Adrenal gland (tissue), 5 donors: Measurements from ENCODE around the gene STXBP2.

ENCODE experiments used
- CTCF ChIP-seq, 6 experiments: fragments of 450-650 bp in 4 of 6; fragments of 200-600 bp in 2 of 6; sonication (generic) in 1 of 6; IDR thresholded peaks; 1 replicate in 5 of 6; 2 replicates in 1 of 6; pipeline versions ENCODE4 v1.5.1 to v1.8.0; 2016 to 2021; ENCODE audit warnings: antibody characterized with exemption in 6 of 6, mild to moderate bottlenecking in 2 of 6, moderate library complexity in 1 of 6
- POLR2A ChIP-seq, 2 donors: fragments of 450-650 bp; IDR thresholded peaks; one replicate each; pipeline ENCODE4 v1.6.1; 2017; ENCODE audit warnings: antibody characterized with exemption in 2 of 2, mild to moderate bottlenecking in 2 of 2, moderate library complexity in 1 of 2
- donor health status: DM: no; HTN: no; CAD: no.

- no peak for TF ChIP-seq CTCF (IDR thresholded peaks at IDR 0.05)
- no peak for TF ChIP-seq POLR2A (IDR thresholded peaks at IDR 0.05)
Observed at GRCh38 chr19:7636317-7636690, 606 bp upstream of the STXBP2 start.
